GM19351 (cell line): Measurements from ENCODE around the gene DTX4.

Source experiments
- ATAC-seq: cut with Tn5 transposase; IDR thresholded peaks from one replicate; pipeline ENCODE4 v1.9.1; 2021; ENCODE audit warnings: mild to moderate bottlenecking, moderate library complexity; ENCODE audit not compliant: unreplicated experiment

DTX4 gene

DNA sequence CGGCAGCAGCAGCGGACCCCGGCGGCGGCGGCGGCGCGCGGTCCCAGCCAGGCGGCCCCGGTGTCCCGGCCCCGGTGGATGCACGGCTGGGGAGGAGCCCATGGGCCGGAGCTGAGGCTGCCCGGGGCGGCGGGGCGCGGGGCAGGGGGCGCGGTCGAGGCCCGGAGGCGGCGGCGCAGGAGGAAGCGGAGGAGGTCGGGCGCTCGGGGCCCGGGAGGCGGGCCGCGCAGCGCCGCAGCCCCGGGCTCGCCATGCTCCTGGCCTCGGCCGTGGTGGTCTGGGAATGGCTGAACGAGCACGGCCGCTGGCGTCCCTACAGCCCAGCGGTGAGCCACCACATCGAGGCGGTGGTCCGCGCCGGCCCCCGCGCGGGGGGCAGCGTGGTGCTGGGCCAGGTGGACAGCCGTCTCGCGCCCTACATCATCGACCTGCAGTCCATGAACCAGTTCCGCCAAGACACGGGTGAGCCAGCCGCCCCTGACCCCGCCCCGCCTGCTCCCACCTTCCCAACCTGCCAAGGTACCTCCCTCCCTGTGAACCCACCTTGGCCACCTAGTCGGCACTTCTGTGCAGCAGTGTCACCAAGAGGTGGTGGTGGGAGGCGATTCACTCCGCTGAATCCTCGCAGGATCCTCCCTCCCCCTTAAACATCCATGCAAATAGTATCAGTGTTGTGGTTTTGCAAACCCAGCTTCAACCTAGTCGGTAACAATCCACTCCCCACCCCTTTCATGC, 580 bp downstream of the DTX4 start:
- ATAC-seq, result peak; percentile 43

DNA sequence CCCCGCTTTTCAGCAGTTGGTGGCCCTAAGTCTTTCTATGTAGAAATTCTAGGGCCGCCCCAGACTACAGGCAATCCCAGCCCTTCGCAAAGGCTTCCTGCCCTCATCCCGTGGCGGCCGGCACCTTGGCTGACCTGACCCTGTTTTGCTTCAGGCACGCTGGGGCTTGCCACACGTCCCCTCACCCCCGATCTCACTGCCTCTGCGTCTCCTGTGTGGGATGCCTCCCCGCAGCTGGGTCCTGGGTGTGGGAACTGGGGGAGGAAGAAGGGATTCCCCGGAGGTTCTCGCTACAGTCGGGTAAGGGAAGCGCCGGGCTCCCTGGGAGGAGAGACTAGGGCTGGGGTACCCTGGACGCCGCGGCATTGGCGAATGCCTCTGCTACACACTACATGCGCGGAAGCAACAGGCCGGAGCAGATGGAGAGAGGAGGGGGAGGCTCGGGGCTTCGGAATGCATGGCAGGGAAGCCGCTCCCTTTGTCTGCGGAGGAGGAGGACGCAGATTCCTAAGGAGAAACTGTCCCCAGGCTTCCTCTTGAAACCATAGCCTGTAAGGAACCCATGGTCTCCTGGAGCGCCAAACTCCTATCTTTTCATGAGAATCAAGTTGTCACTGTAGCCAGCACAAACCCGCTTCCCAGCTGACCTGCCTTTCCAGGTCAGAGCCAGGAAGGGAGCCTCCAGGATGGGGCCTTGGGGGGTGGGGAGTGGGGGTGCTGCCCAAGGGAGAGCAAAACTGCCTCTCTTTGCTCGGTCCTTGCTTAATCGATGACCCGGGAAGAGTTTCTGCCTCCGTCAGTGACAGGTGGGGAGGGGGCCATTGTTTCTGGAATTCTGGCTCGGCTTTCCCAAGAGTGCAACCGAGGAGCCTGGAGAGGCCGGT, 1.4 kb downstream of the DTX4 start:
- peak; percentile 2 for ATAC-seq

DNA sequence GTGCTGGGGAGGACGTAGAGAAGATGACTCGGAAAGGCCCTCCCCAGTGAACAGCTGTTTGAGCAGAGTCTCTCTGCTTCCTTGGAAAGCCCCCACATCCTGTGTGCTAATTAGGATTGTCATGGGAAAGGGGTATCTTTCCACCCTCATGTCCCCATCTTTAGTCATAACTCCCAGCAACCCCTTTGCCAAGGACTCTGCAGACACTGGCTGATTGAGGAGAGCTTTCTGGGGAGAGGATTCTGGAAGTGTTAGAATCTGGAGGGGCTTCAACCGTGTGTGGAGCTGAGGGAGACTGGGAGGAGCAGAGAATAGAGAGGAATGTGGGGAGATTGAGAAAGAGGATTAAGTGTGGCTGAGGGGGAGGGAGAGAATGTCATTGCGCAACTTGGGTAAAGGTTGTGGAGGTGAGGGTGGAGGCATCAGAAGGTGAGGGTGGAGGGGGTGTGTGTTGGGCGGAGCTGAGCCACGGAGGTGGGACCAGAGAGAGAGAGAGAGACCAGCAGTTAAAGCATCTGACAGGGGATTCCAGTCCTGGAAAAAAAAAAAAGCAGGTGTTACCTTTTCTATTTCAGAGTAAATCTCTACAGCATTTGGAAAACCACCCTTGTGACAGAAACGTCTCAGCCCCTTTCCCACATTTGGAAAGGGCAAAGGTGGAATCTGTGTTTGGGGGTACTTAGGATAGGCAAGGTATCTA, 2.2 kb downstream of the DTX4 start:
- ATAC-seq, result no peak

DNA sequence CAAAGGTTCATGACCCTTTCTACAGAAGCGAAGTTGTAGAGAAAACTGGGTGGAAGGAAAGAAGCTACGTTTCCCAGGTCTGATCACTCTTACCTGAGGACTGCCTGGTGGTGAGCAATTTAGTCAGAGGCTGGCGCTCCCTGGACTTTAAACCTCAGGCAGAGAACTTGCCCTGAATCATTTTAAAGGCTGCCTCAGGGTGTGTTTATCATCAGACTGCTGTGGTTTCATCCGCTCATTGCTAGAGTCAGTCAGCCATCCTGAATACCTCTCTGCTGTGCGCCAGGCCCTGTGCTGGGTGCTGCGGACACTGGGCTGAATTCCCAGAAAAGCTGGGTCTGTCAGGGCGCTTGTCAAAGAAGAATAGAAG, 2.7 kb downstream of the DTX4 start:
- no peak for ATAC-seq

DNA sequence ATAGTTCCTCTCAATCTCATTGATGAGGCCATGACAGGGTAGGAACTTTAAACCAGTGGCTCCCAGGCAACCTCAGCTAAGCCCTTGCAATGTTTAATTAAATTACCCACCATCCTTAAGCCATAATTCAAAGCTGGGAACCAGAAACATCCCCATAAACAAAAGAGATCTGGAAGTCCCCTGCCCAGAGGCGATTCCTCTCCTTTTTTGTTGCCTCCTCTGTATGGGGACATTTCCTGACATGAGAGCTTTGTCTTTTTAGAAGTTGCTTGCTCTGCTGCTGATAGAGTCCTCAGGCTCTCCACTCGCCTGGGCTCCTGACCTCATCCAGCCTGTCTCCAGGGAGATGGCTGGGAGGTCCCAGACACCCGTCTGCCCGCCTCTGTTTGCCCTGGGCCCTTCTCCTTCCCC, 3.2 kb downstream of the DTX4 start:
- no peak for ATAC-seq

DNA sequence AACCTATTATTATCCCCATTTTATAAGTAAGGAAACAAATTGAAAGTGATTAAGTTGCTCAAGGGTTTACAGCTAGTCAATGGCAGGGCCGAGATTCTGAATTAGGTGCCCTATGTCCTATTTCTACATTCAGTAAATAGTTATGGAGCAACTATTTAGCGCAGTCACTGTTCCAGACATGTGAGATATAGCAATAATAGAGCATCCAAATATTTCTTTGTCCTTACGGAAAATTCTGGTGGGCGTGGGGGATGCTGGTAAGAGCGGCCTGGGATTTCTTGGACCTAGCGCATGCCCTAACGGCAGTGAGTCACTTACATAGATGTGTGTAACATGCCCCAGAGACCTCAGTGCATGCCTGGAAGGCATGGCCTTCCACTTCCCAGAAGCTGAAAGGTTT, 4.4 kb downstream of the DTX4 start:
- no peak for ATAC-seq

DNA sequence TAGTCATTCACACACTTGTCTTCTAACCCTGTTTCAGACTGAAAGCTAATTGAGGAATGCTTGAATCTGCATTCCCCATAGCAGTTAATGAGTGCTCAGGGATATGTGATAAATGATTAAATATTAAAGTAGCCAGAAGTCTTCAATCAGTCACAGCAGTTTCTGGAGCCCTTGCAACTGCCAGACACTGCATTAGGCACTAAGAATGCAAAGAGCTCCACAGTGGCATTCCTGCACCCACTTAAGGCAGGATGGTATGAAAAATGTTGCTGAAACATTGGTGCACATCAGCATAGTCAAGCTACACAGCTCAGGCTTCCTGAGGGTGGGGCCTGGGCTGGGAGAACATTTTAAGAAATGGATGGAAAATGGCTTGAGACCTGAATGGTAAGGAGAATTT, 6.5 kb downstream of the DTX4 start:
- no peak for ATAC-seq

DNA sequence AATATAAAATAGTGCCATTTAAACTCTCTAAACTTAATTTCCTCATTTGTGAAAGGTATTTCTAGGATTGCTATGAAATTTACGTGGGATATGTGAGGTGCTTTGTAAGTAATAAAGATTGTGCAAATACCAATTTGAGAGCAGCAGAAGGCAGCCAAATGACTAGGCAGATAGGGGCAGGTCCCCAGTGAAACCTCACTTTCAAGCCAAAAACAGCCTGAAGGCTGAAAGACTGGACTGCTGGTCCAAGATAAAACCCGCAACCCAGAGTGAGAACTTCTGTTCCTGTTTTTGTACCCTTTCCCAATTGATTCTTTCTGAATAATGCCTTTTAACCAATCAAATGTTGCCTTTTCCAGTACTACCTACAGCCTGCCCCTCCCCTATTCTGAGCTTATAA, 7.2 kb downstream of the DTX4 start:
- ATAC-seq, result no peak

DNA sequence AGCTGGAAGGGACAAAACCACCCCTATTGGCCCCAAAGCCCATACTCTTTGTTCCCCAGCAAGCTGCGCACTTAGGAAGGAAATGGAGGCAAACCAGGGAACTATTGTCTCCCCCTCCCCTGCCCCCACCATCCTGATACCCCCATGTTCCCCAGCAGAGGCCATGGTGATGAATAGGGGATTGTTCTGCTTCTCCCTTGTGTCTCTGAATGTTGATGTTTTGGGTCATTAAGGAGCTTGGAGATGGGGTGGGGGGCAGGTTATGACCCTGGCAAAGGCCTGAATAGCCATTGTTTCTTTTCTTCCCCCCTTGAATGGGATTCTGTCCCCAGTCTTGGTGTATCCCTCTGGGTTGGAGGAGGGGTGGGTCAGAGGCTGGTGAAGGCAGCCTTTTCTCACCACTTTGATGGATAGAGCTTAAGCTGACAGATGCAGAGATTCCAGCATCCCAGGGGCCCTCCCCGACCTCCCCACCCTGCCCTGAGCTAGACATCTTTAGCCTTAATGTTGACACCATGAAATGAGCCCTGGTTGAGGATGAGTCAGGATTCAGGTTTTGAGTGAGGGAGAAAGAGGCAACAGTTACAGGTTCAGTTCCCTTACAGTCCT, 8.3 kb downstream of the DTX4 start:
- ATAC-seq, result no peak

DNA sequence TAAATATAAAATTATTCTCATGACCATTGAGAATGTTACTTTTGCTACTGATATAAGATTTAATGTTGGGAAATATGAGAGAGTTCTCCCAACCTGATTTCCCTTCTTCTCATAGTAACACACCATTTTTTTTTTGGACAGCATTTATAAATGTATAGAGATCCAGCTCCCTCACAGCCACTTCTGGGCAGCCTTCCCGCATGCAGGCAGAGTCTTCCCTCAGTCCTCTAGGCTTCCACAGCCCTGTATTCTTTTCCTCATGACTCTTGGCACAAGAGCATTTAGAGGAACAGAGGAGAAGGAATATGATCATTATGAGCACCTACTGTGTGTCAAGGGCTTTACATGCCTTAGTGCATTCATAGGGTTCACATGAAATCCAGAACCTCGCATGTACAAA, 9.0 kb downstream of the DTX4 start:
- ATAC-seq, result no peak

DNA sequence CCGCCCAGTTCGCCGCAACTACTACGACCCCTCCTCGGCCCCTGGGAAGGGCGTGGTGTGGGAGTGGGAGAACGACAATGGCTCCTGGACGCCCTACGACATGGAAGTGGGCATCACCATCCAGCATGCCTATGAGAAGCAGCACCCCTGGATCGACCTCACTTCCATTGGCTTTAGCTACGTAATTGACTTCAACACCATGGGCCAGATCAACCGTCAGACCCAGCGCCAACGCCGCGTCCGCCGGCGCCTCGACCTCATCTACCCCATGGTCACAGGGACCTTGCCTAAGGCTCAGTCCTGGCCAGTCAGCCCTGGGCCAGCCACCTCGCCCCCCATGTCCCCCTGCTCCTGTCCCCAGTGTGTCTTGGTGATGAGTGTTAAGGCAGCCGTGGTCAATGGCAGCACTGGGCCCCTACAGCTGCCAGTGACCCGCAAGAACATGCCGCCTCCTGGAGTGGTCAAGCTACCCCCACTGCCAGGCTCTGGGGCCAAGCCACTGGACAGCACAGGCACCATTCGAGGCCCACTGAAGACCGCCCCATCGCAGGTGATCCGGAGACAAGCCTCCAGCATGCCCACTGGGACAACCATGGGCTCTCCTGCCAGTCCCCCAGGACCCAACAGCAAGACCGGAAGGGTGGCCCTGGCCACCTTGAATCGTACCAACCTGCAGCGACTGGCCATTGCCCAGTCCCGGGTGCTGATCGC, 10.0 kb downstream of the DTX4 start:
- ATAC-seq, result no peak

DNA sequence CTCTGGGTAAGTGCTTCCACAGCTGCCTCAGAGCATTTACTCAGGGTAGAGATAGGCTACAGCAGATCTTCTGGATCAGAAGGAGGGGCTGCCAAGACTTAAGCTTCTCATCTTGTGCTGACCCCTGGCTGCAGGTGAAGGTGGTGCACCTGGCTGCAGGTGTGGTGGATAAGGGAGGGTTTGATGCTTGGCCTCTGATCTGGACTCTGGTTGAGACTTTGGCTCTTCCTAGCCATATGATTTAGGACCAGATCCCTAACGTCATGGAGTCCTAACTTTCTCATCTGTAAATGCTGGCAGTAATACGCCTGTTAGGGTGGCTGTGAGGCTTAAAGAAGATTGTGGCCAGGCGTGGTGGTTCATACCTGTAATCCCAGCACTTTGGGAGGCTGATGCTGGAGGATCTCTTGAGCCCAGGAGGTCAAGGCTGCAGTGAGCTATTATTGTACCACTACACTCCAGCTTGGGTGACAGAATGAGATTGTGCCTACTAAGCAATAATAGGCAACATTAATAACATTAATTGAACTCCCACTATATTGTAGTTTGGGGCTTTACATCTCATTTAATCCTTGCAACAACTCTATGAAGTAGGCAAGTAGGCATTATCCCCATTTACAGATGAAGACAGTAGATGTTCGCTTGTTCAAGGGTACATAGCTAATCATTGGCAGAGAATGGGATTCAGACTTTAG, 10.7 kb downstream of the DTX4 start:
- no peak for ATAC-seq

DNA sequence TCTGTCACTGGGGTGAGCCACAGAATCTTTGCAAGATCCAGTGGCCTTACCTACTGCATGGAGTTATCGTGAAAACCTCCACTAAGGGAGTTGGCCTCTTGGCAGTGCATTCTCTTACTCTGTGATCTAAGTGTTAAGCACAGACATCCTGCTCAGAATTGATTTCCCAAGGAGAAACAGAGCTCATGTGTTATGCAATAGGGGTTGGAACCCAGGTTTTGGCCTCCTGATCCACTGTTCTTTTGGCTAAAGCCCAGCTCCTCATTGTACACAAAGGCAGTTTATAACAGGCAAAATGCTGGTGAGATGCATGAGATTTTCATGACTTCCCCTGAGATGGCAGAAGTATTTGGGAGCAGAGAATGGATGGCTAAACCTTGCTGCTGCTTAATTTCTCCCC, 11.8 kb downstream of the DTX4 start:
- ATAC-seq, result no peak

DNA sequence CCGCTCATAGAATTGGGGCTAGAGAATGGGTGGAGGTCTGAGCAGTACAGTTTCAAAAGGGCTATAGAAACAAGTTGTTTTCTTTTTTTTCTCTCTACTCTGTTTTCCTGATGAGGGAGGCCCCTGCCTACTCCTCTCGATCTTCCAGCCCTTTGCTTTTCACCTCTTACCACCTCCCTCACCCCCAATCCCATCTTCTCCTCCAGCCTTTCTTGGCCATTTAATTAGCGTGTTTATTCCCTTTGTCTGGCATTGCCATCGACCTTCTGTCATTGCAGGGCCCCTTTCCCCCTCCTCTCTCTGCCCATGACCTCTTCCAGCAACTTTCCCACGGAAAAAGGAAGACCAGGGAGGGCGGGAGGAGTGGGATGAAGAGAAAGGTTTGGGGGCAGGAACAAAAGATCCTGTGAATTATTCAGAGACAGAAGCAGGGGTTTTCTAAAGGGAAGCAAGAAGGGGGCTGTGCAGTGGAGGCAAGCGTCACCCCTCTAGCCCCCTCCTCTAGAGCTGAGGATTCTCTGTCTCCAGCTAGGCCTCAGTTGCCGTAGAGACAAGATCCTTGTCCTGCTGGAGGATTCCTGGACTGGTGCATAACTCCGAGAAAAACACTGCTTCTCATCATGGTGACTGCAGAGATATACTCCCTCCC, 12.9 kb downstream of the DTX4 start:
- ATAC-seq, result no peak

DNA sequence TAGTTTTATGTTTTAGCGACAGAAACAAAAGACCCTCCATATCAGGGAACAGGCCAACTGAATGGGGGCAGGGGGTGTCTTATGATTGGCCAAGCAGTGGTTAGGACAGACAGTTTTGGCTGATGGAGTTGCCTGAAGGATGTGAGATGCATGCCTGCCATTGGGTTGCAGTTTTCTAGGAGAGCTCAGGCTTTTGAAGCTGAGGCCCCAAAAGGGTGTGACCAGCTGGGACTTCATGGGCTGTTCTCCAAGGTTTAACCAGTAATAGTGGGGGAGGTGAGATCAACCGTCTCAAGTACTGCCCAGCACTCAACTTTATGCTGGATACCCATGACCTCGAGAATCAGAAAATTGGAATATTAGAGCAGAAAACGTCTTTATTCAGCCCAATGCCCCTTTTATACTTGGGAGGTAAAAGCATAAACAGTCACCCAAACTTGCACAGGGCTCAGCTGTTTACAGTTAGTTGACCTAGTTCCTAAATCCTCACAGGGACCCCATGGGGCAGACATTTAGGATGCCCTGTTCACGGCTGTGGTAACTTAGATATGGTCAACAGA, 13.5 kb downstream of the DTX4 start:
- no peak for ATAC-seq

DNA sequence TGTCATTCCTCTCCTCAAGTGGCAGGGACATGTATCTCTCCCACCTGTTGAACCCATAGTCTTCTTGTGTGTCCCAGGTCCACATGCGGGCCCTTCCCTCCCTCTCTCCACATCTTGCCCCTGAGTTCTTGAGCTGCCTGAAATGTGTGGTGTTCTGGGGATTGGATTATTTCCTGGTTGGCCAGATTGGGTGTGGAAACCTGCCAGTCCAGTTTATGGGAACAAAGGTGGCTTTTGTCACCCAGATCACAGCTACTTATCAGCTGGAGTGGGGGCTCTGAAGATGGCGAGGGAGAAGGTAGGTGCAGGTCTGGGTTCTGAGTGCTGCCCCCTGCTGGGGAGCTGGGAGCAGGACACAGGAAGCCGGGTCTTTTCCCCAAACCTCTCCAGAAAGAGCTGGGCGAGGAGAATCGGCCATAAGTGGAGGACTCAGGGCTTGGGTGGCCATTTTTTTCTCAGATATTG, 14.2 kb downstream of the DTX4 start:
- ATAC-seq, result peak; percentile 74

DNA sequence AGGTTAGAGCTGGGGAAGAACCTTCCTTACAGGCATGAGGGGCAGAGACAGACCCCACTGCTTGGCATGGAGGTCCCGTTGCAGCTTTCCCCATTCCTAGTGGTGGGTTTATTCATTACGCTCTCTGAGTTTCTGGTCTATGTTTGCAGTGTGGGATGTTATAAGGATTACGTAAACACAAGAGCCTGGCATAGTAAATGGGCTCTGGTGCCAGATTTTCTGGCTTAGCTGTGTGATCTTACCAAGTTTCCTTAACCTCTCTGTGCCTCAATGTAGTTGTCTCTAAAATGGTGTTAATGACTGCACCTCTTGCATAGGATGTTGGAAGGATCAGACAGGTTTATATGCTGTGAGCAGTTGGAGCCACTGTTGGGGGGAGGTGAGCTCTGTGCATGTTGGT, 15.1 kb downstream of the DTX4 start:
- no peak for ATAC-seq

DNA sequence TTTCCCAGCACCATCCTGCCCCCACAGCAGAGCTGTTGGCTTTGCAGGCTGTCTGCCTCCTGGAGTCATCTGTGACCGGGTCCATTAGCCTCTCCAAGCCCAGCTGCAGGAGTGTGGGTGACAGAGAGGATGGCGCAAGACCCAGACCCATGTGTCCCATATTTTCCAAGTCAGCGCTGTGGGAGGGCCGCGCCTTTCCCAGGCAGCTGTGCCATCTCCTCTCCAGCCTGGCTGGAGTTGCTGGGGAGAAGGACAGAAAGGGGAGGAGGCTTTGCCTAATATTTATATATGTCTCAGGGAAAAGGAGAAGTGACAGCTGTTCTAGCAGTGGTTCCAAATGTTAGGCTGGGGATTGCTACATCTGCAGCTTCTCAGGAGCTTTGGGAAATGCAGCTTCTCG, 15.7 kb downstream of the DTX4 start:
- ATAC-seq, result no peak

DNA sequence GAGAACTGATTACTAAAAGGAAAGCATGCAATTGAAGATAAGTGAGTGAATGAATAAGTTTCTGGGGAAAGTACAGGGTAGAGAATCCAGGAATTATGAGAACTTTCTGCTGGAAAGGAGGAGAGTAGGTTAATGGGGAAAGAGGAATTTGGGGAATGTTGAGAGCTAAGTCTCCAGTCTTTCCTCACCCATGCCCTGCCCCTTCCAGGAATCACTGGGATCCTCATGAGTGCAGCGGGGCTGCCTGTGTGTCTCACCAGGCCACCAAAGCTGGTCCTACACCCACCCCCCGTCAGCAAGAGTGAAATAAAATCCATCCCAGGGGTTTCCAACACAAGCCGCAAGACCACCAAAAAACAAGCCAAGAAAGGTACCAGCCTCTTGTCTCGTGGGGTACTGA, 17.0 kb downstream of the DTX4 start:
- ATAC-seq, result no peak
